ENCODE measurements around the gene PLCD3.
A peak's percentile ranks its signal among the peaks of the same experiment; 100 is the strongest.

The PLCD3 gene

DNA sequence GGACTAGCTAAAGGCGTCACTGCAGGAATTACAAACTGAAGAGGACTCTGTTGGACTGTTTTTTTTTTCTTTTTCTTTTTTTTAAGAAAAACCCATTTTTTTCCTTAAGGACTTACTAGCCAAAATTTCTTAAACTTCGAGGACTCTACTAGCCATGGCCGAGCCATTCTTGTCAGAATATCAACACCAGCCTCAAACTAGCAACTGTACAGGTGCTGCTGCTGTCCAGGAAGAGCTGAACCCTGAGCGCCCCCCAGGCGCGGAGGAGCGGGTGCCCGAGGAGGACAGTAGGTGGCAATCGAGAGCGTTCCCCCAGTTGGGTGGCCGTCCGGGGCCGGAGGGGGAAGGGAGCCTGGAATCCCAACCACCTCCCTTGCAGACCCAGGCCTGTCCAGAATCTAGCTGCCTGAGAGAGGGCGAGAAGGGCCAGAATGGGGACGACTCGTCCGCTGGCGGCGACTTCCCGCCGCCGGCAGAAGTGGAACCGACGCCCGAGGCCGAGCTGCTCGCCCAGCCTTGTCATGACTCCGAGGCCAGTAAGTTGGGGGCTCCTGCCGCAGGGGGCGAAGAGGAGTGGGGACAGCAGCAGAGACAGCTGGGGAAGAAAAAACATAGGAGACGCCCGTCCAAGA is 16.8 kb upstream of the PLCD3 start:
- H3K27me3 ChIP-seq (ENCODE audit: low read depth, low read length) = no peaks in the 10 kb centered on the region
- TF ChIP-seq, protein P1, sequence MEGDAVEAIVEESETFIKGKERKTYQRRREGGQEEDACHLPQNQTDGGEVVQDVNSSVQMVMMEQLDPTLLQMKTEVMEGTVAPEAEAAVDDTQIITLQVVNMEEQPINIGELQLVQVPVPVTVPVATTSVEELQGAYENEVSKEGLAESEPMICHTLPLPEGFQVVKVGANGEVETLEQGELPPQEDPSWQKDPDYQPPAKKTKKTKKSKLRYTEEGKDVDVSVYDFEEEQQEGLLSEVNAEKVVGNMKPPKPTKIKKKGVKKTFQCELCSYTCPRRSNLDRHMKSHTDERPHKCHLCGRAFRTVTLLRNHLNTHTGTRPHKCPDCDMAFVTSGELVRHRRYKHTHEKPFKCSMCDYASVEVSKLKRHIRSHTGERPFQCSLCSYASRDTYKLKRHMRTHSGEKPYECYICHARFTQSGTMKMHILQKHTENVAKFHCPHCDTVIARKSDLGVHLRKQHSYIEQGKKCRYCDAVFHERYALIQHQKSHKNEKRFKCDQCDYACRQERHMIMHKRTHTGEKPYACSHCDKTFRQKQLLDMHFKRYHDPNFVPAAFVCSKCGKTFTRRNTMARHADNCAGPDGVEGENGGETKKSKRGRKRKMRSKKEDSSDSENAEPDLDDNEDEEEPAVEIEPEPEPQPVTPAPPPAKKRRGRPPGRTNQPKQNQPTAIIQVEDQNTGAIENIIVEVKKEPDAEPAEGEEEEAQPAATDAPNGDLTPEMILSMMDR (IDR thresholded peaks at IDR 0.05; ENCODE audit: low read depth, low read length) = peak; percentile 89
- no peak for TF ChIP-seq EZH2phosphoT487 (IDR thresholded peaks at IDR 0.05; ENCODE audit: low read depth)
- H4K20me1 ChIP-seq (ENCODE audit: insufficient read depth, low read length) = peaks cover 13% of the 10 kb centered on the region
- peaks cover 22% of the 10 kb centered on the region for H3K4me1 ChIP-seq (ENCODE audit: low read length)
- peak overlapping the region; percentile 95 for H3K4me2 ChIP-seq (ENCODE audit: low read length)
- H2AFZ ChIP-seq (ENCODE audit: low read depth, low read length) = no peak overlapping the region
- H3K4me3 ChIP-seq (ENCODE audit: low read length) = peak overlapping the region; percentile 86
- peak overlapping the region; percentile 76 for H3K9ac ChIP-seq (ENCODE audit: low read length)
- no peaks in the 10 kb centered on the region for H3K9me3 ChIP-seq (ENCODE audit: insufficient read depth, low read length)
- peak overlapping the region; percentile 57 for H3K27ac ChIP-seq (ENCODE audit: low read length)
- H3K36me3 ChIP-seq (replicated peaks; ENCODE audit: low read depth, low read length) = no peaks in the 10 kb centered on the region
- peaks cover 27% of the 10 kb centered on the region for H3K79me2 ChIP-seq (ENCODE audit: low read length)

DNA sequence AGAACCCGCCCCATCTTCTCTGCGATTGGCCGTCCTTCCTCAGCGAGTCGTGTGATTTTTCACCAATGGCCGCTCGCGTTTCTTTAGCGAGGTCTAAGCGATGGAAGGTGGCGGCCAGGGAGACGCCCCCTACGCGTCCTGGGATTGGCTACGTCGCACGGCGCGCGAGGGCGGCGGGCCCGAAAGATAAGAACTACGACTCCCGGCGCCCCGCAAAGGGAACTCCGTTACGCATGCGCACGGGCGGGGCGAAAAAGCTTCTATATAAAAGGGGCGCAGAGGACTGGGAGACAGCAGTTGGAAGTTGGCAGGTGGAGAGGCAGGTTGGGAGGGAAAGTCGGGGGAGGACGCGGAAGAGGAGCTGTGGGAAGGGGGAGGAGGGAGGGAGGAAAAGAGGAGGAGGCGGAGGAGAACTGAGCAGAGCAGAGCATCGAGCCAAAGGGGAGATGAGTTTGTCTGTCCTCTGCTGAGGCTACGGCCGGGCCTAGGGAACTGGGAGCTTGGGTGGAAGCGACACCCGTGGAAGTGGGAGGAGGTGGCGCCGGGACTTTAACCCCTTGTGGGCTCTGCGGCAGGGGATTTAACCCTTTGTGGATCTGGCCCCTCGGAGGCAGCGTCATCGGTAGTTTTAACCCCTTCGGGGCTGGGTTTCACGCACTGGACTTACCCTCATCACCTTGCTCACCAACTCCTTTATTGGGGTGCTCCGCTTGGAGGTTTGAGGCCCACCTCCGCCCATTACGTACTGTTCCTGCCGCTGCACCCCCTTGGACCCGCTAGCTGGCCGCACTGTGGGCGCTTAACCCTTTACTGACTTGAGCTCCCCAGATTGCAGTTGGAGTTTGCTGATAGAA is 16.1 kb upstream of the PLCD3 start, which contains the start of gene HEXIM1:
Gene HEXIM1, plus strand, starts transcription at position 293 of the 854 bp plus-strand sequence. CDS start 716 bp downstream, outside the sequence.
- Histone ChIP-seq H3K36me3 (replicated peaks; ENCODE audit: low read depth, low read length) (no peaks in the 10 kb centered on the region), H4K20me1 (ENCODE audit: insufficient read depth, low read length) (peaks cover 13% of the 10 kb centered on the region), H2AFZ (ENCODE audit: low read depth, low read length) (peak within 1 kb of the TSS; percentile 70), H3K27me3 (ENCODE audit: low read depth, low read length) (no peaks in the 10 kb centered on the region), H3K9me3 (ENCODE audit: insufficient read depth, low read length) (no peaks in the 10 kb centered on the region), H3K79me2 (ENCODE audit: low read length) (peaks cover 27% of the 10 kb centered on the region), H3K27ac (ENCODE audit: low read length) (peak within 1 kb of the TSS; percentile 83), H3K4me1 (ENCODE audit: low read length) (peaks cover 22% of the 10 kb centered on the region), H3K4me2 (ENCODE audit: low read length) (peak within 1 kb of the TSS; percentile 95), H3K9ac (ENCODE audit: low read length) (peak within 1 kb of the TSS; percentile 79), H3K4me3 (ENCODE audit: low read length) (peak within 1 kb of the TSS; percentile 86)
- TF ChIP-seq EZH2phosphoT487 (IDR thresholded peaks at IDR 0.05; ENCODE audit: low read depth) = no peak
- TF ChIP-seq, protein P1 (IDR thresholded peaks at IDR 0.05; ENCODE audit: low read depth, low read length) = no peak

DNA sequence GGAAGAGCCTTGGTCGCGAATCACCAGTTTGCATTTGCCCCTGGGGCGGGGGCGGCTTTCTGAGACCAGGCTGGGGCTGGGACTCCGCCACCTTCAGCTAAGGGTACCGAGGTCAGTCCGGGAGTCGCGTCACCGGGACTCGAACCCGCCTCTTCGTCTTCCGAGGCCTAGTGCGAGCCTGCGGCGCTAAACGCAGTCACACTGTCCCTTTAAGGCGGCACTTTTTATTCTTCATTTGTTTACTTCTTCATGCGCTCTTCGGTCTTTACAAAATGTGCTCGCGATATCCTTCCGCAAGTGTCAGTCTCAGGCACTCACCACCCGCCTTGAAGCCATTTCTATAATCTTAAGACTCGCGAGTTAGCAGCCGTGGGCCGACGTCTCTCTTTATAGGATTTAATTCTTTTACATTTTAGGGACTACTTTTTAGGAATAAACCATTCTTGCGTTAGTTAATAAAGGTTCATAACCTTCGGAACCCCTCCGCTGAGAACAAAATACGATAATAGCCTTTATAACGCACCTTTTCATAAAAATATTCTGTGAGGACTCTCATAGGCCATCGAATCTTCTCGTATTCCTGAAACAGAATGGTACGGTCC is 15.4 kb upstream of the PLCD3 start:
- Histone ChIP-seq H3K4me2 (ENCODE audit: low read length) (peak overlapping the region; percentile 94), H3K4me1 (ENCODE audit: low read length) (peaks cover 22% of the 10 kb centered on the region), H3K27ac (ENCODE audit: low read length) (peak overlapping the region; percentile 83), H3K4me3 (ENCODE audit: low read length) (peak overlapping the region; percentile 77), H3K79me2 (ENCODE audit: low read length) (peaks cover 27% of the 10 kb centered on the region), H3K9me3 (ENCODE audit: insufficient read depth, low read length) (no peaks in the 10 kb centered on the region), H3K9ac (ENCODE audit: low read length) (peak overlapping the region; percentile 79), H3K36me3 (replicated peaks; ENCODE audit: low read depth, low read length) (no peaks in the 10 kb centered on the region), H2AFZ (ENCODE audit: low read depth, low read length) (peak overlapping the region; percentile 70), H4K20me1 (ENCODE audit: insufficient read depth, low read length) (peaks cover 13% of the 10 kb centered on the region), H3K27me3 (ENCODE audit: low read depth, low read length) (no peaks in the 10 kb centered on the region)
- TF ChIP-seq, protein P1 (IDR thresholded peaks at IDR 0.05; ENCODE audit: low read depth, low read length) = no peak
- no peak for TF ChIP-seq EZH2phosphoT487 (IDR thresholded peaks at IDR 0.05; ENCODE audit: low read depth)

All from OCI-LY3 (cell line).